Stomach (tissue), 4 donors: ENCODE results near the gene ZNF689.
"Not testable (repeated sequence)": the region's sequence is repeated elsewhere in the genome, so short reads cannot be mapped to it uniquely, and the experiment has no call there.

Source experiments
- EP300 ChIP-seq: sonication (generic); formaldehyde crosslinking; IDR thresholded peaks from one replicate; pipeline ENCODE4 v1.6.1; 2017; ENCODE audit warnings: antibody characterized with exemption
- POLR2A ChIP-seq, 4 donors: fragments of 450-650 bp; IDR thresholded peaks; one replicate each; pipeline ENCODE4 v1.6.1; 2016; ENCODE audit warnings: antibody characterized with exemption in 4 of 4, control low read depth in 2 of 4, mild to moderate bottlenecking in 1 of 4, moderate library complexity in 1 of 4
- POLR2AphosphoS5 ChIP-seq, 3 donors: sonication (generic); formaldehyde crosslinking; IDR thresholded peaks; one replicate each; pipeline ENCODE4 v1.6.1; 2016; ENCODE audit warnings: antibody characterized with exemption in 3 of 3
- TF ChIP-seq, protein P1 (sequence below), 7 experiments: fragments of 450-650 bp in 4 of 7; fragments of 200-600 bp in 3 of 7; sonication (generic) in 3 of 7; IDR thresholded peaks; one replicate each; pipeline ENCODE4 v1.5.1; 2016 to 2019; ENCODE audit warnings: antibody characterized with exemption in 7 of 7, control low read depth in 2 of 7, mild to moderate bottlenecking in 1 of 7

DNA sequence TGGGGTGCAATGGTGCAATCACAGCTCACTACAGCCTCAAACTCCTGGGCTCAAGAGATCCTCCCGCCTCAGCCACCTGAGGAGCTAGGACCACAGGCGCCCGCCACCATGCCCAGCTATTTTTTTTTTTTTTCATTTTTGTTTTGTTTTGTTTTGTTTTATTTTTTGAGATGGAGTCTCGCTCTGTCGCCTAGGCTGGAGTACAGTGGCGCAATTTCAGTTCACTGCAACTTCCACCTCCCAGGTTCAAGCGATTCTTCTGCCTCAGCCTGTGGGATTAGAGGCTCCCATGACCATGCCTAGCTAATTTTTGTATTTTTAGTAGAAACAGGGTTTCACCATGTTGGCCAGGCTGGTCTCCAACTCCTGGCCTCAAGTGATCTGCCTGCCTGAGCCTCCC lies 22.3 kb upstream of the ZNF689 start:
- TF ChIP-seq, protein P1, sequence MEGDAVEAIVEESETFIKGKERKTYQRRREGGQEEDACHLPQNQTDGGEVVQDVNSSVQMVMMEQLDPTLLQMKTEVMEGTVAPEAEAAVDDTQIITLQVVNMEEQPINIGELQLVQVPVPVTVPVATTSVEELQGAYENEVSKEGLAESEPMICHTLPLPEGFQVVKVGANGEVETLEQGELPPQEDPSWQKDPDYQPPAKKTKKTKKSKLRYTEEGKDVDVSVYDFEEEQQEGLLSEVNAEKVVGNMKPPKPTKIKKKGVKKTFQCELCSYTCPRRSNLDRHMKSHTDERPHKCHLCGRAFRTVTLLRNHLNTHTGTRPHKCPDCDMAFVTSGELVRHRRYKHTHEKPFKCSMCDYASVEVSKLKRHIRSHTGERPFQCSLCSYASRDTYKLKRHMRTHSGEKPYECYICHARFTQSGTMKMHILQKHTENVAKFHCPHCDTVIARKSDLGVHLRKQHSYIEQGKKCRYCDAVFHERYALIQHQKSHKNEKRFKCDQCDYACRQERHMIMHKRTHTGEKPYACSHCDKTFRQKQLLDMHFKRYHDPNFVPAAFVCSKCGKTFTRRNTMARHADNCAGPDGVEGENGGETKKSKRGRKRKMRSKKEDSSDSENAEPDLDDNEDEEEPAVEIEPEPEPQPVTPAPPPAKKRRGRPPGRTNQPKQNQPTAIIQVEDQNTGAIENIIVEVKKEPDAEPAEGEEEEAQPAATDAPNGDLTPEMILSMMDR (IDR thresholded peaks at IDR 0.05) = not testable (repeated sequence)
- not testable (repeated sequence) for TF ChIP-seq EP300; POLR2AphosphoS5 (IDR thresholded peaks at IDR 0.05); POLR2A (IDR thresholded peaks at IDR 0.05)
